HG02571 (cell line): Measurements from ENCODE around the gene INAFM2.

Experiments used
- ATAC-seq: cut with Tn5 transposase; IDR thresholded peaks from one replicate; pipeline ENCODE4 v1.9.1; 2021; ENCODE audit warnings: mild to moderate bottlenecking, moderate library complexity; ENCODE audit not compliant: unreplicated experiment

Gene INAFM2

GRCh38 chr15:40342416-40343320 lies 19.2 kb downstream of the INAFM2 start:
- ATAC-seq = no peak

GRCh38 chr15:40343512-40343911 lies 20.0 kb downstream of the INAFM2 start:
- no peak for ATAC-seq

- no peak for ATAC-seq
Observed at GRCh38 chr15:40344217-40344616, 20.7 kb downstream of the INAFM2 start.

- no peak for ATAC-seq
Observed at GRCh38 chr15:40344631-40345120, 21.2 kb downstream of the INAFM2 start.

GRCh38 chr15:40345225-40345866 lies 21.9 kb downstream of the INAFM2 start:
- no peak for ATAC-seq

- ATAC-seq = no peak
Observed at GRCh38 chr15:40345867-40346578, 22.5 kb downstream of the INAFM2 start.

- no peak for ATAC-seq
Observed at GRCh38 chr15:40346579-40347558, 23.4 kb downstream of the INAFM2 start.

GRCh38 chr15:40347559-40348473 lies 24.3 kb downstream of the INAFM2 start:
- no peak for ATAC-seq

GRCh38 chr15:40348474-40348870 lies 25.0 kb downstream of the INAFM2 start:
- ATAC-seq = no peak

GRCh38 chr15:40349163-40349562 lies 25.7 kb downstream of the INAFM2 start:
- ATAC-seq = no peak

GRCh38 chr15:40352281-40352901 lies 28.9 kb downstream of the INAFM2 start:
- no peak for ATAC-seq

GRCh38 chr15:40353697-40354096 lies 30.2 kb downstream of the INAFM2 start:
- no peak for ATAC-seq

- ATAC-seq = no peak
Observed at GRCh38 chr15:40354408-40355171, 31.1 kb downstream of the INAFM2 start.

- no peak for ATAC-seq
Observed at GRCh38 chr15:40355976-40356585, 32.6 kb downstream of the INAFM2 start.

GRCh38 chr15:40357246-40357645 lies 33.8 kb downstream of the INAFM2 start:
- no peak for ATAC-seq

- ATAC-seq = peak; percentile 74
Observed at GRCh38 chr15:40357723-40358470, 34.4 kb downstream of the INAFM2 start, which contains the start of gene DISP2. DISP2 (plus strand) TSS chr15:40358219; CDS start chr15:40358322, 103 bp downstream.
